HFFc6 (cell line): ENCODE data around the gene SLC39A11. TPM values are rescaled to one million over a fixed set of nuclear protein-coding genes. Genes with fewer than 3 reads are reported as not detected.
"Not testable (repeated sequence)": the region's sequence is repeated elsewhere in the genome, so short reads cannot be mapped to it uniquely, and the experiment has no call there.

Experiments used
- DNase-seq: peaks from one replicate; pipeline ENCODE4 v3.0.0-alpha.2; 2018
- H3K27ac Mint-ChIP-seq: 2 replicates; pipeline ENCODE4 v1.8.0; 2020; ENCODE audit warnings: mild to moderate bottlenecking, mixed read lengths
- H3K27me3 Mint-ChIP-seq: 2 replicates; pipeline ENCODE4 v1.8.0; 2021; ENCODE audit warnings: mild to moderate bottlenecking, moderate library complexity, mixed read lengths; ENCODE audit not compliant: insufficient read depth
- H3K36me3 Mint-ChIP-seq: 2 replicates; pipeline ENCODE4 v1.8.0; 2021; ENCODE audit warnings: low read depth, mixed read lengths
- H3K4me1 Mint-ChIP-seq: 2 replicates; pipeline ENCODE4 v1.8.0; 2020; ENCODE audit warnings: low read depth, mixed read lengths
- H3K4me3 Mint-ChIP-seq: 2 replicates; pipeline ENCODE4 v1.8.0; 2020; ENCODE audit warnings: mild to moderate bottlenecking, moderate library complexity, mixed read lengths
- H3K9me3 Mint-ChIP-seq: 2 replicates; pipeline ENCODE4 v1.8.0; 2020; ENCODE audit warnings: mild to moderate bottlenecking, mixed read lengths
- CTCF ChIP-seq: fragments of 200-600 bp; sonication (generic); IDR thresholded peaks from 2 replicates; pipeline ENCODE4 v1.5.0; 2021; ENCODE audit warnings: antibody characterized with exemption, mild to moderate bottlenecking
- total RNA-seq, 6 experiments: library from RNA; stranded (reverse); fragmentation: NEBNext Ultra II Directional; extraction: Animal tissue kit (Norgen Biotek cat#: 25700); gene quantifications; 2 replicates in 1 of 6; 3 replicates in 5 of 6; pipeline ENCODE4 v1.2.3, GENCODE V29; 2021

Gene SLC39A11
- total RNA-seq, 6 experiments from 2014 or later, result 29.7 to 40.6 (median 34.9) TPM

GRCh38 chr17:72837335-72837734 lies 255.2 kb downstream of the SLC39A11 start:
- no peak for TF ChIP-seq CTCF
- H3K4me1 Mint-ChIP-seq, result peaks cover 7% of the 10 kb centered on the region; the same call in 1 of the 2 replicates
- H3K36me3 Mint-ChIP-seq, result peaks cover 12% of the 10 kb centered on the region
- peaks cover 2% of the 10 kb centered on the region; the same call in 1 of the 2 replicates for H3K27me3 Mint-ChIP-seq
- H3K4me3 Mint-ChIP-seq, result no peak overlapping the region
- DNase-seq, result no peak
- no peak overlapping the region for H3K27ac Mint-ChIP-seq
- H3K9me3 Mint-ChIP-seq, result peaks cover 14% of the 10 kb centered on the region

- Mint-ChIP-seq H3K9me3 (no peaks in the 10 kb centered on the region), H3K27ac (no peak overlapping the region), H3K4me1 (peaks cover under 1% of the 10 kb centered on the region; the same call in 1 of the 2 replicates), H3K36me3 (no peaks in the 10 kb centered on the region; the same call in none of the 2 replicates), H3K27me3 (no peaks in the 10 kb centered on the region), H3K4me3 (no peak overlapping the region)
- DNase-seq, result no peak
- no peak for TF ChIP-seq CTCF
Measured at GRCh38 chr17:72833128-72833765, 259.2 kb downstream of the SLC39A11 start.

- Mint-ChIP-seq H3K4me1 (no peaks in the 10 kb centered on the region), H3K27ac (no peak overlapping the region), H3K36me3 (peaks cover 9% of the 10 kb centered on the region), H3K27me3 (no peaks in the 10 kb centered on the region), H3K9me3 (peaks cover 3% of the 10 kb centered on the region), H3K4me3 (no peak overlapping the region)
- no peak for DNase-seq
- no peak for TF ChIP-seq CTCF
Measured at GRCh38 chr17:72832306-72832705, 260.2 kb downstream of the SLC39A11 start.

GRCh38 chr17:72829883-72830282 lies 262.6 kb downstream of the SLC39A11 start:
- H3K27me3 Mint-ChIP-seq, result no peaks in the 10 kb centered on the region; the same call in 1 of the 2 replicates
- peaks cover 8% of the 10 kb centered on the region; the same call in 1 of the 2 replicates for H3K4me1 Mint-ChIP-seq
- DNase-seq, result no peak
- H3K9me3 Mint-ChIP-seq, result peaks cover 26% of the 10 kb centered on the region
- TF ChIP-seq CTCF, result no peak
- peaks cover 34% of the 10 kb centered on the region for H3K36me3 Mint-ChIP-seq
- no peak overlapping the region for H3K4me3 Mint-ChIP-seq
- no peak overlapping the region for H3K27ac Mint-ChIP-seq

- H3K9me3 Mint-ChIP-seq, result peaks cover 35% of the 10 kb centered on the region
- peak; percentile 65 for TF ChIP-seq CTCF
- no peak overlapping the region for H3K27ac Mint-ChIP-seq
- H3K27me3 Mint-ChIP-seq, result no peaks in the 10 kb centered on the region; the same call in 1 of the 2 replicates
- peaks cover 8% of the 10 kb centered on the region; the same call in 1 of the 2 replicates for H3K4me1 Mint-ChIP-seq
- H3K36me3 Mint-ChIP-seq, result peaks cover 52% of the 10 kb centered on the region
- H3K4me3 Mint-ChIP-seq, result no peak overlapping the region
- peak; percentile 11 for DNase-seq
Measured at GRCh38 chr17:72826602-72827001, 265.9 kb downstream of the SLC39A11 start.

GRCh38 chr17:72826059-72826458 lies 266.4 kb downstream of the SLC39A11 start:
- DNase-seq, H3K27ac Mint-ChIP-seq, H3K4me1 Mint-ChIP-seq, H3K27me3 Mint-ChIP-seq, H3K4me3 Mint-ChIP-seq: not testable (repeated sequence)
- Mint-ChIP-seq H3K36me3 (peaks cover 52% of the 10 kb centered on the region), H3K9me3 (peaks cover 35% of the 10 kb centered on the region)
